Rectal smooth muscle tissue (tissue), 1 donor: ENCODE results near the gene RALA.
"Not testable (repeated sequence)": the region's sequence is repeated elsewhere in the genome, so short reads cannot be mapped to it uniquely, and the experiment has no call there.

Experiments
- H3K27ac ChIP-seq: one replicate; pipeline ENCODE4 v1.7.0; 2013; ENCODE audit warnings: low read depth, low read length, inconsistent platforms
- H3K27me3 ChIP-seq: one replicate; pipeline ENCODE4 v1.7.0; 2013; ENCODE audit warnings: low read length; ENCODE audit not compliant: control insufficient read depth, insufficient read depth
- H3K36me3 ChIP-seq: one replicate; pipeline ENCODE4 v1.7.0; 2013; ENCODE audit warnings: low read length; ENCODE audit not compliant: control insufficient read depth, insufficient read depth
- H3K4me1 ChIP-seq: one replicate; pipeline ENCODE4 v1.7.0; 2013; ENCODE audit warnings: low read length; ENCODE audit not compliant: control insufficient read depth, insufficient read depth
- H3K4me3 ChIP-seq: one replicate; pipeline ENCODE4 v1.7.0; 2013; ENCODE audit warnings: low read length
- H3K9ac ChIP-seq: one replicate; pipeline ENCODE4 v1.7.0; 2013; ENCODE audit warnings: low read length

RALA gene

GRCh38 chr7:39664057-39664456 is 40.7 kb downstream of the RALA start:
- Histone ChIP-seq H3K27me3 (no peaks in the 10 kb centered on the region), H3K36me3 (no peaks in the 10 kb centered on the region), H3K27ac (no peak overlapping the region), H3K4me3 (no peak overlapping the region), H3K4me1 (peaks cover 3% of the 10 kb centered on the region), H3K9ac (no peak overlapping the region)

GRCh38 chr7:39664585-39664984 is 41.2 kb downstream of the RALA start:
- no peak overlapping the region for H3K27ac ChIP-seq
- H3K9ac ChIP-seq, result no peak overlapping the region
- H3K4me1 ChIP-seq, result peaks cover 3% of the 10 kb centered on the region
- H3K27me3 ChIP-seq, result no peaks in the 10 kb centered on the region
- H3K4me3 ChIP-seq, result no peak overlapping the region
- no peaks in the 10 kb centered on the region for H3K36me3 ChIP-seq

- no peaks in the 10 kb centered on the region for H3K27me3 ChIP-seq
- H3K4me3 ChIP-seq, result no peak overlapping the region
- no peak overlapping the region for H3K9ac ChIP-seq
- H3K4me1 ChIP-seq, result peaks cover 3% of the 10 kb centered on the region
- H3K27ac ChIP-seq, result no peak overlapping the region
- no peaks in the 10 kb centered on the region for H3K36me3 ChIP-seq
These were observed 43.2 kb downstream of the RALA start for GRCh38 chr7:39666562-39666961.

- H3K4me1 ChIP-seq, result peaks cover 3% of the 10 kb centered on the region
- no peak overlapping the region for H3K27ac ChIP-seq
- H3K4me3 ChIP-seq, result no peak overlapping the region
- no peak overlapping the region for H3K9ac ChIP-seq
- H3K27me3 ChIP-seq, result no peaks in the 10 kb centered on the region
- H3K36me3 ChIP-seq, result no peaks in the 10 kb centered on the region
These were observed 44.1 kb downstream of the RALA start for GRCh38 chr7:39667341-39667923.

GRCh38 chr7:39668280-39668679 is 44.9 kb downstream of the RALA start:
- not testable (repeated sequence) for H3K27ac ChIP-seq, H3K36me3 ChIP-seq

GRCh38 chr7:39670052-39670451 is 46.7 kb downstream of the RALA start:
- Histone ChIP-seq H3K27me3 (no peaks in the 10 kb centered on the region), H3K36me3 (no peaks in the 10 kb centered on the region), H3K4me1 (peaks cover 3% of the 10 kb centered on the region), H3K9ac (no peak overlapping the region), H3K27ac (no peak overlapping the region), H3K4me3 (no peak overlapping the region)

More at GRCh38 chr7:39668280-39668679, 44.9 kb downstream of the RALA start:
- not testable (repeated sequence) for H3K27me3 ChIP-seq, H3K9ac ChIP-seq, H3K4me3 ChIP-seq, H3K4me1 ChIP-seq

- Histone ChIP-seq H3K36me3 (no peaks in the 10 kb centered on the region), H3K27ac (no peak overlapping the region), H3K4me1 (peaks cover 3% of the 10 kb centered on the region), H3K9ac (no peak overlapping the region), H3K27me3 (no peaks in the 10 kb centered on the region), H3K4me3 (no peak overlapping the region)
These were observed 47.6 kb downstream of the RALA start for GRCh38 chr7:39670934-39671333.

- H3K4me1 ChIP-seq, result peaks cover 3% of the 10 kb centered on the region
- no peaks in the 10 kb centered on the region for H3K36me3 ChIP-seq
- H3K9ac ChIP-seq, result no peak overlapping the region
- no peak overlapping the region for H3K27ac ChIP-seq
- no peak overlapping the region for H3K4me3 ChIP-seq
- H3K27me3 ChIP-seq, result no peaks in the 10 kb centered on the region
These were observed 48.8 kb downstream of the RALA start for GRCh38 chr7:39672176-39672575.

- H3K27ac ChIP-seq, result no peak overlapping the region
- H3K27me3 ChIP-seq, result no peaks in the 10 kb centered on the region
- H3K4me3 ChIP-seq, result no peak overlapping the region
- no peaks in the 10 kb centered on the region for H3K36me3 ChIP-seq
- no peak overlapping the region for H3K9ac ChIP-seq
- no peaks in the 10 kb centered on the region for H3K4me1 ChIP-seq
These were observed 50.5 kb downstream of the RALA start for GRCh38 chr7:39673868-39674267.

- no peak overlapping the region for H3K27ac ChIP-seq
- no peak overlapping the region for H3K4me3 ChIP-seq
- no peaks in the 10 kb centered on the region for H3K4me1 ChIP-seq
- no peaks in the 10 kb centered on the region for H3K27me3 ChIP-seq
- no peak overlapping the region for H3K9ac ChIP-seq
- H3K36me3 ChIP-seq, result no peaks in the 10 kb centered on the region
These were observed 51.0 kb downstream of the RALA start for GRCh38 chr7:39674406-39674805.

GRCh38 chr7:39676346-39676745 is 53.0 kb downstream of the RALA start:
- no peak overlapping the region for H3K27ac ChIP-seq
- H3K4me3 ChIP-seq, result no peak overlapping the region
- no peaks in the 10 kb centered on the region for H3K27me3 ChIP-seq
- H3K36me3 ChIP-seq, result no peaks in the 10 kb centered on the region
- H3K9ac ChIP-seq, result no peak overlapping the region
- no peaks in the 10 kb centered on the region for H3K4me1 ChIP-seq

- no peak overlapping the region for H3K27ac ChIP-seq
- no peak overlapping the region for H3K4me3 ChIP-seq
- peaks cover 3% of the 10 kb centered on the region for H3K4me1 ChIP-seq
- H3K36me3 ChIP-seq, result no peaks in the 10 kb centered on the region
- no peaks in the 10 kb centered on the region for H3K27me3 ChIP-seq
- no peak overlapping the region for H3K9ac ChIP-seq
These were observed 55.7 kb downstream of the RALA start for GRCh38 chr7:39678930-39679709.

- not testable (repeated sequence) for H3K27me3 ChIP-seq
These were observed 56.5 kb downstream of the RALA start for GRCh38 chr7:39679874-39680273.

More at GRCh38 chr7:39679874-39680273, 56.5 kb downstream of the RALA start:
- H3K4me3 ChIP-seq, H3K27ac ChIP-seq, H3K4me1 ChIP-seq, H3K36me3 ChIP-seq, H3K9ac ChIP-seq: not testable (repeated sequence)
